ENCODE data around the gene KCNK3. TPM values are rescaled to one million over a fixed set of nuclear protein-coding genes. Genes with fewer than 3 reads are reported as not detected.

The KCNK3 gene
- total RNA-seq, 2 experiments from 2014 or later = not detected

GRCh38 chr2:26718949-26719686 lies 26.6 kb downstream of the KCNK3 start:
- BruUV-seq (replicated peaks) = no TSS peak
- H3K9me2 ChIP-seq (ENCODE audit: insufficient read depth, low read length) = no peaks in the 10 kb centered on the region
- no peaks in the 10 kb centered on the region for H3K36me3 ChIP-seq (ENCODE audit: insufficient read depth, low read length)
- no peaks in the 10 kb centered on the region for H3K9me3 ChIP-seq (ENCODE audit: low read length)
- no peaks in the 10 kb centered on the region for H4K20me1 ChIP-seq (ENCODE audit: insufficient read depth, low read length)
- H2AFZ ChIP-seq (ENCODE audit: low read length) = no peak overlapping the region
- H3K79me2 ChIP-seq (ENCODE audit: insufficient read depth, low read depth, low read length) = no peaks in the 10 kb centered on the region
- H3K4me3 ChIP-seq (ENCODE audit: low read depth, low read length, poor library complexity, severe bottlenecking) = no peak overlapping the region
- no peaks in the 10 kb centered on the region for H3K4me1 ChIP-seq (ENCODE audit: insufficient read depth, low read length, poor library complexity, severe bottlenecking)
- POLR2A ChIA-PET = interaction anchor here (0.7 kb wide), 1 partner anchor 52 kb away, joined by 3 read pairs; no protein-coding TSS in a partner anchor
- no peak overlapping the region for H3K4me2 ChIP-seq (ENCODE audit: low read length)
- no peak for DNase-seq (ENCODE audit: low spot score)
- TF ChIP-seq EZH2phosphoT487 (IDR thresholded peaks at IDR 0.05; ENCODE audit: borderline replicate concordance, low read depth, low read length) = no peak
- TF ChIP-seq CTCF (conservative IDR thresholded peaks at IDR 0.05; ENCODE audit: low read length) = no peak
- intact Hi-C loops (cut with micrococcal nuclease; ENCODE audit: unreplicated experiment) = no loop called here
- CTCF ChIA-PET (ENCODE audit: unreplicated experiment) = no interaction called here
- no peak overlapping the region for H3K27ac ChIP-seq (ENCODE audit: low read depth, low read length, poor library complexity, severe bottlenecking)

- Histone ChIP-seq H3K4me1 (ENCODE audit: insufficient read depth, low read length, poor library complexity, severe bottlenecking) (no peaks in the 10 kb centered on the region), H4K20me1 (ENCODE audit: insufficient read depth, low read length) (no peaks in the 10 kb centered on the region), H3K4me3 (ENCODE audit: low read depth, low read length, poor library complexity, severe bottlenecking) (no peak overlapping the region), H2AFZ (ENCODE audit: low read length) (no peak overlapping the region), H3K79me2 (ENCODE audit: insufficient read depth, low read depth, low read length) (no peaks in the 10 kb centered on the region), H3K4me2 (ENCODE audit: low read length) (no peak overlapping the region), H3K9me2 (ENCODE audit: insufficient read depth, low read length) (no peaks in the 10 kb centered on the region), H3K27ac (ENCODE audit: low read depth, low read length, poor library complexity, severe bottlenecking) (no peak overlapping the region), H3K36me3 (ENCODE audit: insufficient read depth, low read length) (no peaks in the 10 kb centered on the region), H3K9me3 (ENCODE audit: low read length) (no peaks in the 10 kb centered on the region)
- BruUV-seq (replicated peaks) = no TSS peak
- no peak for DNase-seq (ENCODE audit: low spot score)
- ChIA-PET CTCF (ENCODE audit: unreplicated experiment) (interaction anchor here (0.6 kb wide), 1 partner anchor 647 kb away, joined by 7 read pairs; no protein-coding TSS in a partner anchor), POLR2A (no interaction called here)
- intact Hi-C loops (cut with micrococcal nuclease; ENCODE audit: unreplicated experiment) = no loop called here
- TF ChIP-seq EZH2phosphoT487 (IDR thresholded peaks at IDR 0.05; ENCODE audit: borderline replicate concordance, low read depth, low read length) (no peak), CTCF (conservative IDR thresholded peaks at IDR 0.05; ENCODE audit: low read length) (no peak)
These were observed 28.0 kb downstream of the KCNK3 start for GRCh38 chr2:26720322-26721114.
